ENCODE measurements around the gene SPIRE2.

GRCh38 chr16:89906140-89907025 is 78.1 kb downstream of the SPIRE2 start:
- TF ChIP-seq, protein P1, sequence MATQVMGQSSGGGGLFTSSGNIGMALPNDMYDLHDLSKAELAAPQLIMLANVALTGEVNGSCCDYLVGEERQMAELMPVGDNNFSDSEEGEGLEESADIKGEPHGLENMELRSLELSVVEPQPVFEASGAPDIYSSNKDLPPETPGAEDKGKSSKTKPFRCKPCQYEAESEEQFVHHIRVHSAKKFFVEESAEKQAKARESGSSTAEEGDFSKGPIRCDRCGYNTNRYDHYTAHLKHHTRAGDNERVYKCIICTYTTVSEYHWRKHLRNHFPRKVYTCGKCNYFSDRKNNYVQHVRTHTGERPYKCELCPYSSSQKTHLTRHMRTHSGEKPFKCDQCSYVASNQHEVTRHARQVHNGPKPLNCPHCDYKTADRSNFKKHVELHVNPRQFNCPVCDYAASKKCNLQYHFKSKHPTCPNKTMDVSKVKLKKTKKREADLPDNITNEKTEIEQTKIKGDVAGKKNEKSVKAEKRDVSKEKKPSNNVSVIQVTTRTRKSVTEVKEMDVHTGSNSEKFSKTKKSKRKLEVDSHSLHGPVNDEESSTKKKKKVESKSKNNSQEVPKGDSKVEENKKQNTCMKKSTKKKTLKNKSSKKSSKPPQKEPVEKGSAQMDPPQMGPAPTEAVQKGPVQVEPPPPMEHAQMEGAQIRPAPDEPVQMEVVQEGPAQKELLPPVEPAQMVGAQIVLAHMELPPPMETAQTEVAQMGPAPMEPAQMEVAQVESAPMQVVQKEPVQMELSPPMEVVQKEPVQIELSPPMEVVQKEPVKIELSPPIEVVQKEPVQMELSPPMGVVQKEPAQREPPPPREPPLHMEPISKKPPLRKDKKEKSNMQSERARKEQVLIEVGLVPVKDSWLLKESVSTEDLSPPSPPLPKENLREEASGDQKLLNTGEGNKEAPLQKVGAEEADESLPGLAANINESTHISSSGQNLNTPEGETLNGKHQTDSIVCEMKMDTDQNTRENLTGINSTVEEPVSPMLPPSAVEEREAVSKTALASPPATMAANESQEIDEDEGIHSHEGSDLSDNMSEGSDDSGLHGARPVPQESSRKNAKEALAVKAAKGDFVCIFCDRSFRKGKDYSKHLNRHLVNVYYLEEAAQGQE (IDR thresholded peaks at IDR 0.05; ENCODE audit: insufficient read depth in 1 of 2, low read depth in 2 of 2, low read length in 1 of 2), result no peak
- TF ChIP-seq CTCF (IDR thresholded peaks at IDR 0.05) (no peak), POLR2AphosphoS5 (IDR thresholded peaks at IDR 0.05; ENCODE audit: low read depth, low read length) (no peak), TCF7L2 (IDR thresholded peaks at IDR 0.05; ENCODE audit: low read depth, low read length) (no peak), SIN3A (IDR thresholded peaks at IDR 0.05; ENCODE audit: borderline replicate concordance, insufficient read depth, low read depth, low read length) (no peak)

Data from Panc1 (cell line).